Measurements from ENCODE around the gene TECTB. TPM values are rescaled to one million over a fixed set of nuclear protein-coding genes. Genes with fewer than 3 reads are reported as not detected.

Gene TECTB
- total RNA-seq, 1 donor from 2014 or later, result not detected

- Mint-ChIP-seq H3K4me1 (no peaks in the 10 kb centered on the region), H3K4me3 (no peak overlapping the region), H3K9me3 (no peaks in the 10 kb centered on the region), H3K27me3 (peaks cover 6% of the 10 kb centered on the region), H3K27ac (no peak overlapping the region), H3K36me3 (ENCODE audit: low read depth) (no peaks in the 10 kb centered on the region)
- intact Hi-C loops (cut with micrococcal nuclease), result no loop called here
- no peak for TF ChIP-seq CTCF (IDR thresholded peaks at IDR 0.05)
- ChIA-PET CTCF (no interaction called here), POLR2A (no interaction called here)
- ATAC-seq (ENCODE audit: low read depth), result no peak
- no peak for DNase-seq
Observed at GRCh38 chr10:112336556-112337201, 53.5 kb downstream of the TECTB start.

GRCh38 chr10:112338957-112339356 is 55.8 kb downstream of the TECTB start:
- no peak for DNase-seq
- H3K27me3 Mint-ChIP-seq, result peaks cover 6% of the 10 kb centered on the region
- H3K36me3 Mint-ChIP-seq (ENCODE audit: low read depth), result no peaks in the 10 kb centered on the region
- TF ChIP-seq CTCF (IDR thresholded peaks at IDR 0.05), result no peak
- ChIA-PET CTCF (interaction anchor here (0.8 kb wide), 1 partner anchor 31 kb away, joined by 3 read pairs; no protein-coding TSS in a partner anchor), POLR2A (no interaction called here)
- intact Hi-C loops (cut with micrococcal nuclease), result no loop called here
- ATAC-seq (ENCODE audit: low read depth), result no peak
- H3K27ac Mint-ChIP-seq, result no peak overlapping the region
- H3K9me3 Mint-ChIP-seq, result no peaks in the 10 kb centered on the region
- no peaks in the 10 kb centered on the region for H3K4me1 Mint-ChIP-seq
- H3K4me3 Mint-ChIP-seq, result no peak overlapping the region

- H3K27ac Mint-ChIP-seq, result no peak overlapping the region
- no peak overlapping the region for H3K4me3 Mint-ChIP-seq
- H3K36me3 Mint-ChIP-seq (ENCODE audit: low read depth), result no peaks in the 10 kb centered on the region
- TF ChIP-seq CTCF (IDR thresholded peaks at IDR 0.05), result no peak
- no peaks in the 10 kb centered on the region for H3K4me1 Mint-ChIP-seq
- intact Hi-C loops (cut with micrococcal nuclease), result no loop called here
- H3K27me3 Mint-ChIP-seq, result peaks cover 6% of the 10 kb centered on the region
- DNase-seq (no peak), ATAC-seq (ENCODE audit: low read depth) (no peak)
- CTCF ChIA-PET, result no interaction called here
- POLR2A ChIA-PET, result no interaction called here
- no peaks in the 10 kb centered on the region for H3K9me3 Mint-ChIP-seq
Observed at GRCh38 chr10:112340601-112341000, 57.4 kb downstream of the TECTB start.

- TF ChIP-seq CTCF (IDR thresholded peaks at IDR 0.05), result no peak
- no peak for ATAC-seq (ENCODE audit: low read depth)
- no peaks in the 10 kb centered on the region for H3K4me1 Mint-ChIP-seq
- ChIA-PET POLR2A (no interaction called here), CTCF (no interaction called here)
- H3K36me3 Mint-ChIP-seq (ENCODE audit: low read depth), result no peaks in the 10 kb centered on the region
- H3K9me3 Mint-ChIP-seq, result no peaks in the 10 kb centered on the region
- peaks cover 2% of the 10 kb centered on the region for H3K27me3 Mint-ChIP-seq
- DNase-seq, result no peak
- no peak overlapping the region for H3K27ac Mint-ChIP-seq
- intact Hi-C loops (cut with micrococcal nuclease), result no loop called here
- H3K4me3 Mint-ChIP-seq, result no peak overlapping the region
Observed at GRCh38 chr10:112343056-112343806, 60.0 kb downstream of the TECTB start.

GRCh38 chr10:112344261-112344660 is 61.1 kb downstream of the TECTB start:
- Mint-ChIP-seq H3K4me3 (no peak overlapping the region), H3K9me3 (no peaks in the 10 kb centered on the region), H3K27ac (no peak overlapping the region), H3K36me3 (ENCODE audit: low read depth) (no peaks in the 10 kb centered on the region), H3K4me1 (no peaks in the 10 kb centered on the region), H3K27me3 (peaks cover 2% of the 10 kb centered on the region)
- TF ChIP-seq CTCF (IDR thresholded peaks at IDR 0.05), result no peak
- POLR2A ChIA-PET, result no interaction called here
- ATAC-seq (ENCODE audit: low read depth), result no peak
- intact Hi-C loops (cut with micrococcal nuclease), result no loop called here
- CTCF ChIA-PET, result no interaction called here
- no peak for DNase-seq

All from activated B cell treated with CpG ODN at 0.5 μM for 24 hours (primary cell).